IPS-18a (cell line): Measurements from ENCODE around the gene TMEM131.
"Not testable (repeated sequence)": the region's sequence is repeated elsewhere in the genome, so short reads cannot be mapped to it uniquely, and the experiment has no call there.

Experiments
- H3K27ac ChIP-seq: one replicate; pipeline ENCODE4 v1.5.1; 2013; ENCODE audit warnings: low read length
- H3K27me3 ChIP-seq: one replicate; pipeline ENCODE4 v1.6.1; 2013; ENCODE audit warnings: mild to moderate bottlenecking, low read length; ENCODE audit not compliant: control insufficient read depth, insufficient read depth
- H3K36me3 ChIP-seq: one replicate; pipeline ENCODE4 v1.6.1; 2013; ENCODE audit warnings: low read depth, low read length; ENCODE audit not compliant: control insufficient read depth
- H3K4me1 ChIP-seq: one replicate; pipeline ENCODE4 v1.6.1; 2013; ENCODE audit warnings: low read depth, low read length; ENCODE audit not compliant: control insufficient read depth
- H3K4me3 ChIP-seq: one replicate; pipeline ENCODE4 v1.5.1; 2013; ENCODE audit warnings: low read length
- H3K9ac ChIP-seq: one replicate; pipeline ENCODE4 v1.6.1; 2013; ENCODE audit warnings: mild to moderate bottlenecking, low read length, moderate library complexity
- H3K9me3 ChIP-seq: one replicate; pipeline ENCODE4 v1.6.1; 2013; ENCODE audit warnings: low read depth, low read length; ENCODE audit not compliant: control insufficient read depth

The TMEM131 gene

DNA sequence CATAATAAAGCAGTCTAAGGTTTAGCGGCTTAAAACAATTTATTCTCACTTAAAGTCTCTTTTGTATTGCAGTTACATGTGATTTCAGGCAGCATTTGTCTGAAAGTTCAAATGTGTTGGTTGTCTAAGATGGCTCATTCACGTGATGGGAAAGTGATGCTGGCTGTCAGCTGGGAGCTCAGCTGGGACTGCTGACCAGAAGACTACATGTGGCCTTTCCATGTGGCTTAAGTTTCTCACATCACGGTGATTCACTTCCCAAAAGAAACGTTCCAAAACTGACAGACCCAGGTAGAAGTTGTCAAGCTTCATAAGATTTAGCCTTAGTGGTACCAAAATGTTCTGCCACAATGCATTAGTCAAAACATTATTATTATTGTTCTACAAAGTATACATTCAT, 76.9 kb downstream of the TMEM131 start:
- Histone ChIP-seq H3K27me3 (no peaks in the 10 kb centered on the region), H3K4me1 (no peaks in the 10 kb centered on the region), H3K27ac (no peak overlapping the region), H3K4me3 (no peak overlapping the region), H3K9me3 (no peaks in the 10 kb centered on the region), H3K9ac (no peak overlapping the region), H3K36me3 (no peaks in the 10 kb centered on the region)

DNA sequence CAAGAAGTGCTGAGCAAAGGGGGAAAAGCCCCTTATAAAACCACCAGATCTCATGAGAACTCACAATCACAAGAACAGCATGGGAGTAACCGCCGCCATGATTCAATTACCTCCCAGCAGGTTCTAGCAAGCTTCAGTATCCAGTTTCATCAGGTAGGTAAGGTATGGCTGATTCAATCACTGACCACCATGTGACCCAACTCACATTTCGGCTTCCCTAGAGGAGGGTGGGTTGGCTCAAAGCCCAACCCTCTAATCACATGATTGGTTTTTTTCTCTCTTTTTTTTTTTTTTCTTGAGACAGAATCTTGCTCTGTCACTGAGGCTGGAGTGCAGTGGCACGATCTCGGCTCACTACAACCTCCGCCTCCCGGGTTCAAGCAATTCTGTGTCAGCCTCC, 78.1 kb downstream of the TMEM131 start:
- not testable (repeated sequence) for H3K4me1 ChIP-seq, H3K4me3 ChIP-seq, H3K9me3 ChIP-seq, H3K9ac ChIP-seq, H3K27ac ChIP-seq, H3K27me3 ChIP-seq, H3K36me3 ChIP-seq

DNA sequence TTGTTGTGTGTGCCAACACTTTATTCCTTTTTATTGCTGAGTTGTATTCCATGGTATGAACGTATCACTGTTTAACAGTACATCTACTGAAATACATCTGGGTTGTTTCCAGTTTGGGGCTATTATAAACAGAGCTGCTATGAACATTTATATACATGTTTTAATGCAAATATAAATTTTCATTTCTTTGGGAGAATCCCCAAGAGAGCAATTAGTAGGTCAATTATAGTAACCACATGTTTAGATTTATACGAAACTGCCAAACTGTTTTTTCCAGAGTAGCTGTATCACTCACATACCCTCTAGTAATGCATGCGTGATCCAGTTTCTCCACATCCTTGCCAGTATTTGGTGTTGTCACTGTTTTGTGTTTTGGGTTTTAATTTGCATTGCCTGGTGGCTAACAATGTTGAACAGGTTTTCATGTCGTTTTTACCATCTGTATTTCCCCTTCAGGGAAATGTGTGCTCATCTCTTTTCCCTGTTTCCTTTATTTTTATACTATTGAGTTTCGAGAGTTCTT, 81.0 kb downstream of the TMEM131 start:
- no peaks in the 10 kb centered on the region for H3K9me3 ChIP-seq
- H3K4me3 ChIP-seq: no peak overlapping the region
- H3K4me1 ChIP-seq: no peaks in the 10 kb centered on the region
- no peaks in the 10 kb centered on the region for H3K36me3 ChIP-seq
- H3K27me3 ChIP-seq: no peaks in the 10 kb centered on the region
- H3K27ac ChIP-seq: no peak overlapping the region
- H3K9ac ChIP-seq: no peak overlapping the region

DNA sequence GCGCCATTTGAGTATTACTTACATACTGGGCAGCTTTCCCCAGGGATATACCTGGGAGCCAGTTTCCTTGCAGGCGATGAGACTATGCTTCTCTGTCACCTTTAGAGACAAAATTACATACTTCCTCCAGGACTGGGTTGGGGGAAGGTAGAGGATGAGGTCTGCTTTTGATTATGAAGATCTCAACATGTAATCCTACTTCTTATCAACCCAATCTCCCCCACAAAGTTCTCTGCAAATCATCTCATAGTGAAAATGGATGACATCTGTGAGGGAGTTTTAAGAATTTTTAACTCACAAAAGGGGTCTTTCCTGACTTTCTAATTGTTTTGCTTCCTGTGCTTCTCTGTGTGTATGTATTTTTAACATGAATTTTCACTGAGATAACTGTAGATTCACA, 81.9 kb downstream of the TMEM131 start:
- no peaks in the 10 kb centered on the region for H3K4me1 ChIP-seq

DNA sequence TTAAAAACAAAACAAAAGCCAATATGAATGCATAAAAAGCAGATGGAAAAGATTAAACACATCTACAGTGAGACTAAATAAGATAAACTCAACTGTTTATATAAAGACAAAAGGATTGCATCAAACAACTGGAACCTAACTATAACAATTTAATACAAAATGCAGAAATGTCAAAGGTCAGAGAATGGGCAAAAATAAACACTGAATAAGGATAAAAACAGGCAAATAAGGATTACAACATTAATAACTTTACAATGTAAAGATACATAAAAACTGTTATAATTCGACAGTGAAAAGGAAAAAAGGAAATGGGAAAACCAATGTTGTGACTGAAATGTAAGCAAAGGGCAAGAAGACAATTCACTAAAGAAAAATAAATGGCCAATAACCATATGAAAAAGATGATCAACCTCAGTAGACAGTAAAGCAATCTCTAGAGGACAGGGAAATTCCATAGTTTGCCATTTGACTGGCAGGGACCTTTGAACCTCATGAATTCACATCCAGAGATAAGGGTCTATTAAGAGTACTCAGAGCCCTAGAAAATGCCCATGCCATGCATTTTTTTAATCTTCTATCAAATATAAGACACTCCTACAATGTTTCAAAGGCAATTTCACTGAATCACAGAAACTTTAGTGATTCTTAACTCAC, 83.7 kb downstream of the TMEM131 start:
- Histone ChIP-seq H3K27ac (no peak overlapping the region), H3K36me3 (no peaks in the 10 kb centered on the region), H3K4me1 (no peaks in the 10 kb centered on the region), H3K27me3 (no peaks in the 10 kb centered on the region), H3K9me3 (no peaks in the 10 kb centered on the region), H3K4me3 (no peak overlapping the region), H3K9ac (no peak overlapping the region)

More for the DNA sequence above, 81.9 kb downstream of the TMEM131 start:
- Histone ChIP-seq H3K36me3 (no peaks in the 10 kb centered on the region), H3K4me3 (no peak overlapping the region), H3K27ac (no peak overlapping the region), H3K9ac (no peak overlapping the region), H3K27me3 (no peaks in the 10 kb centered on the region), H3K9me3 (no peaks in the 10 kb centered on the region)

DNA sequence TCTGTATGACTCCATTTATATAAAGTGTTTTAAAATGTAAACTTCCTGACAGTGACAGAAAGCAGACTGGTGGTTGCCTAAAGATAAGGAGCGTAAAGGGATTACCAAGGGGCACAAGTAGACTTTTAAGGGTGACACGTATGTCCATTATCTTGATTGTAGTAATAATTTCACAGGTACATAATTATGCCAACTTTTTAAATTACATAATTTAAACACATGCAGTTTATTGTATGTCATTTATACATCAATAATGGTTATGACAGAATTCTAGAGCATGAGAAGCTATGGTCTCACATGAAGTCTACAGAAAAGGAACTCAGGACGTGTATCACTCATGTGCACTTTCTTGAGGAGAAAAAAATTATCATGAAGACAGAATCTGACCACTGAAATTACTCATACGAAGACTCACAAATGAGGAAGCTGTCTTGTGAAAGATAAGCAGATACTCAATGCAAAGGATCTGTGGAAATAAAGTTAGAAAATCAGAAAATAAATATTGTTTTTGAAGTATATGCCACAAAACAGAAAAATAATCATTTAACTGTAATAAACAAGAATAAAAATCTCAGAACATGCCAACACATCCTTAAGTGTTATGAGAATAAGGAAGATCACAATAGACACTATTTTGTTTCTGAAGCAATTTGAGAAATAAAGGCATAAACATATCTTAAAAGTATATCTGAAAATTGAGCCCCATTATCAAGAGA, 84.4 kb downstream of the TMEM131 start:
- H3K9ac ChIP-seq: no peak overlapping the region
- no peak overlapping the region for H3K4me3 ChIP-seq
- H3K27me3 ChIP-seq: no peaks in the 10 kb centered on the region
- H3K4me1 ChIP-seq: no peaks in the 10 kb centered on the region
- no peaks in the 10 kb centered on the region for H3K36me3 ChIP-seq
- no peak overlapping the region for H3K27ac ChIP-seq
- H3K9me3 ChIP-seq: no peaks in the 10 kb centered on the region

DNA sequence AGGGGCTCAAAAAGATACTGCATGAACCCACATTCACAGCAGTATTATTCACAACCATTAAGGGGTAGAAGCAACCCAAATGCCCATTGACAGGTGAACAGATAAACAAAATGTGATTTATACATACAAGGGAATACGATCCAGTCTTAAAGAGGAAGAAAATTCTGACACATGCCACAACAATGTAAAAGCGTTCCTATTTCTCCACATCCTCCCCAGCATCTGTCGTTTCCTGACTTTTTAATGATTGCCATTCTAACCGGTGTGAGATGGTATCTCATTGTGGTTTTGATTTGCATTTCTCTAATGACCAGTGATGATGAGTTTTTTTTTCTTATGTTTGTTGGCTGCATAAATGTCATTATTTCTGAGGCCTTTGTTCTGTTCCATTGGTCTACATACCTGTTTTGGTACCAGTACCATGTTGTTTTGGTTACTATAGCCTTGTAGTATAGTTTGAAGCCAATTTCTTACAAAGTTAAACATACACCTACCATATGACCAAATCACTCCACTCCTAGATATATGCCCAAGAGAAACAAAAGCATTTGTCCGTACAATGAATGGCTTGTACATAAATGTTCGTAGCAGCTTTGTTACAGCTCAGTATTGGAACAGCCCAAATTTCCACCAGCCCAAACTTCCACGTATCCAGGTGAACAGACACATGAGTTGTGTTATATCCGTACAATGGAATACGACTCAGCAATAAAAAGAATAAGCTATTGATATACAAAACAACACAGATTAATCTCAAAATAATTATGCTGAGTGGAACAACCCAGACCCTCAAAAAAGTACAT, 85.1 kb downstream of the TMEM131 start:
- H3K9ac ChIP-seq: no peak overlapping the region
- no peaks in the 10 kb centered on the region for H3K36me3 ChIP-seq
- no peaks in the 10 kb centered on the region for H3K9me3 ChIP-seq
- H3K4me3 ChIP-seq: no peak overlapping the region
- H3K4me1 ChIP-seq: no peaks in the 10 kb centered on the region
- no peaks in the 10 kb centered on the region for H3K27me3 ChIP-seq
- H3K27ac ChIP-seq: no peak overlapping the region

DNA sequence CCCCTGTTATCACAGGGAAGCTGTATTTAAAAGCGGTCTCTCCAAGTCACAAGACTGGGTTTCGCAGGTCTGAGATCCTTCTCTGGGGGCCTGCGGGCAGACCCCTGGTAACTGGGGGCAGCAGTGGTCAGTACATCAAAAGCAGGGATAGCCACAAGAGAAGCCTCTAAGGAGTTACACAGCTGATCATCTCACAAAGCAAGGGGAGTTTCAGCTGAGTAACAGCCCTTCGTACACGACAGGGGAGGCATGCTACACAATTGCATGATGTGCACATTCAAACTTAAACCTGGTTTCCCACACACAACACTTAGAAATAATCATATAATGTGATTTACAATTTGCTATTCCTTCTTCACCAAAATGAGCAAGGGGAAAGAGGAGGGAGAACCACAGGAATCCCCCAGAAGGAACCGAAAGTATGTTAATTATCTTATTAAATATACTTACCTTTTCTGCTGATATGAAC, 87.5 kb downstream of the TMEM131 start:
- Histone ChIP-seq H3K27me3 (no peaks in the 10 kb centered on the region), H3K9ac (no peak overlapping the region), H3K4me1 (no peaks in the 10 kb centered on the region), H3K36me3 (no peaks in the 10 kb centered on the region), H3K27ac (no peak overlapping the region), H3K4me3 (no peak overlapping the region), H3K9me3 (no peaks in the 10 kb centered on the region)

DNA sequence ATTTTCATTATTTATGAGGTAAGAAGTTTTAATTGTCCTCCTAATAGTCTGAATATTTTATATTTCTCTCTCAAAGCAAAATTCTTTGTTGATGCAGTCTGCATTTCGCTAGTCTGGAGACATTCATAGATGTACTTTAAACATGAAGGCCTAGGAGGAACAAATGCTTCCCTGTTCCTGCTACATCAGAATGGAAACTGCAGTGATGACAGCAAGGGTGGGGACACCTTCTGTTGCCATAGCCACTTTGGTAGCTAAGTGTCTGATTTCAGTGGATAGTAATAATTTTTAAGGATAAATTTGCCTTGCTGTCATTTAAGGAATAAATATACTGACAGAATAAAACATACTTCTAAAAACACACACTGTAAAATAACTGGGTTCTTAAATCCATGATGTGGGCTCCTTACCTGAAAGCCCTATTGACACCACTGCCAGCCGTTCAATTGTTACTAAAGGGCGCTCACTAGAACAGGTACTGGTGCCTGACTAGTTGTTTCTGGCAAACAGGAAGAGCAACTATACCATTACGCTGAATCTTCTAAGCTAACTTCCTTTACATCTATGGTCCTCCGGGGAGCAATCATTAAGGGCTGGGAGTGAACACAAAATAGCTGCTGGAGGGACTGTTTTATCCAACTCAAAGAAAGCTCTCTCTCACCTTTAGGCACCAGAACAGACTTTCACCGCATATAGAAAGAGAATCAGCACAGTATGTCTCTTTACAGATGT, 88.2 kb downstream of the TMEM131 start:
- Histone ChIP-seq H3K36me3 (no peaks in the 10 kb centered on the region), H3K27me3 (no peaks in the 10 kb centered on the region), H3K4me1 (no peaks in the 10 kb centered on the region), H3K9ac (no peak overlapping the region), H3K27ac (no peak overlapping the region), H3K4me3 (no peak overlapping the region), H3K9me3 (no peaks in the 10 kb centered on the region)

DNA sequence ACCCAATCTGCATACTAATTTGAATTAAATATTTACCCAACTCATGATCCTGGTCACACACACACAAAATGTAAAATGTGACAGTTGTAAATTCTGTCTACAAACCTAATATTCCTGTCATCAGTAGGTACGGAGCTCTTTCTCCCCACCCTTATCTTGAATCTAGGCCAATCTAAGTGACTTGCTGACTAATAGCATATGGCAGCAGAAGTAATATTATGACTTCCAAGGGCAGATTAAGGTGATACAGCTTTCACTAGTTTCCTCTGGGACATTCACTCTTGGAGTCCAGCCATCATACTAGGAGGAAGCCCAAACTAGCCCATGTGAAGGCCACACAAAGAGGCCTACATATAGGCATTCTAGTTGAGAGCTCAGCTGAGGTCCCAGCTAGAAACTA, 89.4 kb downstream of the TMEM131 start:
- Histone ChIP-seq H3K27ac (no peak overlapping the region), H3K36me3 (no peaks in the 10 kb centered on the region), H3K27me3 (no peaks in the 10 kb centered on the region), H3K9me3 (no peaks in the 10 kb centered on the region), H3K4me3 (no peak overlapping the region), H3K4me1 (no peaks in the 10 kb centered on the region), H3K9ac (no peak overlapping the region)

DNA sequence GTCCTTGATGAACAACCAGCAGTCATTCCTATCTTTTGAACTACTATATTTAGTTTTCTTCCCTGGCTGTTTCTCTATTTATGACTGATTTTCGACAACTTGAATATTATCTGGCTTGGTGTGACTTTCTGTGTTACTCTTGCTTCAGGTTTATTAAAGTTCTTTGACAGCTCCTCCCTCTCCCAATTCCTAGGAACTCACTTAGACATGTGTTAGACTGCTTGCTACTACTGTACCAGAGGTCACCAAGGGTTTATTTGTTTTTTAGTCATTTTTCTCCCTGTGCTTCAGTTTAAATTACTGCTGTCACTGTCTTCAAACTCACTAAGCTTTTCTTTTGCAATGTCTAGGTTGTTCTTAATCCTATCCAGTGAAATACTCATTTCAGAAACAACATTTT, 90.5 kb downstream of the TMEM131 start:
- H3K27me3 ChIP-seq: no peaks in the 10 kb centered on the region
- H3K4me3 ChIP-seq: no peak overlapping the region
- no peak overlapping the region for H3K27ac ChIP-seq
- no peaks in the 10 kb centered on the region for H3K9me3 ChIP-seq
- no peak overlapping the region for H3K9ac ChIP-seq
- H3K4me1 ChIP-seq: no peaks in the 10 kb centered on the region
- H3K36me3 ChIP-seq: no peaks in the 10 kb centered on the region
